Panc1 (cell line): ENCODE data around the gene TRIM10. TPM values are rescaled to one million over a fixed set of nuclear protein-coding genes. Genes with fewer than 3 reads are reported as not detected.

Experiments
- ATAC-seq: fragments of 200-7000 bp; cut with Tn5 transposase; 2 replicates; pipeline ENCODE4 v1.9.1; 2020; ENCODE audit warnings: mild to moderate bottlenecking, moderate library complexity
- BruUV-seq: library from RNA; stranded (reverse); fragments of 400-500 nt; replicated peaks from 2 replicates; lab custom pipeline; 2021; lab: Mats Ljungman, UMichigan
- CTCF ChIA-PET: fragments of 300-600 bp; sonication (Branson Sonifier 250); formaldehyde crosslinking; loops from one replicate; lab custom pipeline; 2022; ENCODE audit warnings: antibody characterized with exemption; lab: Charles Lee
- POLR2A ChIA-PET: fragments of 300-600 bp; sonication (Branson Sonifier 250); formaldehyde crosslinking; loops from one replicate; lab custom pipeline; 2022; ENCODE audit warnings: antibody characterized with exemption; lab: Charles Lee
- DNase-seq: peaks from one replicate; pipeline ENCODE4 v3.0.0-alpha.2; 2010; ENCODE audit warnings: low read depth, low spot score
- H3K27ac ChIP-seq: 2 replicates; pipeline ENCODE4 v1.5.1; 2011; ENCODE audit warnings: mild to moderate bottlenecking, low read length, inconsistent platforms
- H3K27me3 ChIP-seq: fragments of 200-500 bp; sonication (Bioruptor generic); 2 replicates; pipeline ENCODE4 v1.6.0; 2014; ENCODE audit warnings: low read length, inconsistent platforms; ENCODE audit not compliant: control insufficient read depth, insufficient read depth
- H3K36me3 ChIP-seq: fragments of 200-500 bp; sonication (Bioruptor generic); 2 replicates; pipeline ENCODE4 v1.5.1; 2014; ENCODE audit warnings: inconsistent platforms, mild to moderate bottlenecking, low read length, moderate library complexity; ENCODE audit not compliant: control insufficient read depth, insufficient read depth
- H3K4me1 ChIP-seq: 2 replicates; pipeline ENCODE4 v1.5.1; 2011; ENCODE audit warnings: inconsistent platforms, mild to moderate bottlenecking, low read length, moderate library complexity; ENCODE audit not compliant: control insufficient read depth, insufficient read depth
- H3K4me3 ChIP-seq, 2 experiments: 2 replicates each; pipeline ENCODE4 v1.5.1; 2011 to 2012; ENCODE audit warnings: low read depth in 2 of 2, low read length in 2 of 2, mild to moderate bottlenecking in 2 of 2, inconsistent platforms in 1 of 2, moderate library complexity in 1 of 2
- H3K9me3 ChIP-seq: fragments of 200-500 bp; sonication (Bioruptor generic); 2 replicates; pipeline ENCODE4 v1.5.1; 2014; ENCODE audit warnings: low read depth, mild to moderate bottlenecking, inconsistent platforms, low read length, moderate library complexity; ENCODE audit not compliant: control insufficient read depth, insufficient read depth
- POLR2AphosphoS5 ChIP-seq: IDR thresholded peaks from 2 replicates; pipeline ENCODE4 v1.6.1; 2012; ENCODE audit warnings: mild to moderate bottlenecking, low read depth, low read length, moderate library complexity
- SIN3A ChIP-seq: IDR thresholded peaks from 2 replicates; pipeline ENCODE4 v1.6.1; 2012; ENCODE audit warnings: low read depth, mild to moderate bottlenecking, low read length, moderate library complexity, borderline replicate concordance; ENCODE audit not compliant: insufficient read depth
- TCF7L2 ChIP-seq: IDR thresholded peaks from 2 replicates; pipeline ENCODE4 v1.6.1; 2011; ENCODE audit warnings: mild to moderate bottlenecking, low read depth, low read length, inconsistent platforms
- in situ Hi-C: cut with HindIII; loops from 2 replicates; pipeline ENCODE4 v1.10.0; 2016; ENCODE audit warnings: low sequenced_read_pairs, low pct_unique_long_range_greater_than_20kb
- intact Hi-C: fragments of 100-400 bp; cut with micrococcal nuclease; formaldehyde crosslinking; loops from one replicate; pipeline ENCODE4 v1.10.0; 2022; ENCODE audit not compliant: unreplicated experiment
- total RNA-seq: library from RNA; stranded (reverse); gene quantifications from one replicate; pipeline ENCODE4 v1.2.1, GENCODE V29; 2021; ENCODE audit not compliant: unreplicated experiment
- TF ChIP-seq, protein P1 (sequence below): fragments of 450-650 bp; IDR thresholded peaks from 2 replicates; pipeline ENCODE4 v1.5.1; 2017; ENCODE audit warnings: mild to moderate bottlenecking
- TF ChIP-seq, protein P2 (sequence below), 2 experiments: IDR thresholded peaks; 2 replicates each; pipeline ENCODE4 v1.6.1; 2011 to 2012; ENCODE audit warnings: low read depth in 2 of 2, control low read depth in 1 of 2, low read length in 1 of 2, mild to moderate bottlenecking in 1 of 2, moderate library complexity in 1 of 2; ENCODE audit not compliant: insufficient read depth in 1 of 2

TRIM10 gene
- total RNA-seq, 1 experiment from 2014 or later = not detected

DNA sequence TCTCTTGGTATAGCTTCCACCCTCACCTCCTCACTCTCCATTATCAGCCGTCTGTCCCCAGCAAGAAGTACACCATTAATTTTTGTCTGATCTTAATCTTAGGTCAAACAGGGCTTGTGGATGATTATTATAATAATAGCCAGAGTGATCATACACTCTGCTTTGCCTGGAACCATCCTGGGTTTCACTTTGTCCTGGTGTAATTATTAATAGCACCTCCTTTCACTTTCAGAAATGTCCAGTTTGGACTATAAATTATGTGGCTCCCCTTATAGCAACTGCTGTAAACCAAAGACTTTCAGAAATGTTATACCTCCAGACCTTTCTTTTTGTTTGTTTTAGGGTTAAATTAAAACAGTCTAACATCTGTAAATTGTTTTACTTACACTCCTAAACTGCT is 47.2 kb downstream of the TRIM10 start:
- POLR2A ChIA-PET = no interaction called here
- Histone ChIP-seq H3K36me3 (no peaks in the 10 kb centered on the region), H3K27ac (no peak overlapping the region), H3K4me1 (no peaks in the 10 kb centered on the region), H3K27me3 (peaks cover 16% of the 10 kb centered on the region), H3K9me3 (no peaks in the 10 kb centered on the region), H3K4me3 (no peak overlapping the region)
- CTCF ChIA-PET = no interaction called here
- BruUV-seq = no TSS peak
- no peak for ATAC-seq
- in situ Hi-C loops = no loop called here
- intact Hi-C loops = no loop called here
- TF ChIP-seq POLR2AphosphoS5 (no peak), TCF7L2 (no peak), SIN3A (no peak)
- TF ChIP-seq, protein P1, sequence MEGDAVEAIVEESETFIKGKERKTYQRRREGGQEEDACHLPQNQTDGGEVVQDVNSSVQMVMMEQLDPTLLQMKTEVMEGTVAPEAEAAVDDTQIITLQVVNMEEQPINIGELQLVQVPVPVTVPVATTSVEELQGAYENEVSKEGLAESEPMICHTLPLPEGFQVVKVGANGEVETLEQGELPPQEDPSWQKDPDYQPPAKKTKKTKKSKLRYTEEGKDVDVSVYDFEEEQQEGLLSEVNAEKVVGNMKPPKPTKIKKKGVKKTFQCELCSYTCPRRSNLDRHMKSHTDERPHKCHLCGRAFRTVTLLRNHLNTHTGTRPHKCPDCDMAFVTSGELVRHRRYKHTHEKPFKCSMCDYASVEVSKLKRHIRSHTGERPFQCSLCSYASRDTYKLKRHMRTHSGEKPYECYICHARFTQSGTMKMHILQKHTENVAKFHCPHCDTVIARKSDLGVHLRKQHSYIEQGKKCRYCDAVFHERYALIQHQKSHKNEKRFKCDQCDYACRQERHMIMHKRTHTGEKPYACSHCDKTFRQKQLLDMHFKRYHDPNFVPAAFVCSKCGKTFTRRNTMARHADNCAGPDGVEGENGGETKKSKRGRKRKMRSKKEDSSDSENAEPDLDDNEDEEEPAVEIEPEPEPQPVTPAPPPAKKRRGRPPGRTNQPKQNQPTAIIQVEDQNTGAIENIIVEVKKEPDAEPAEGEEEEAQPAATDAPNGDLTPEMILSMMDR = no peak
- TF ChIP-seq, protein P2, sequence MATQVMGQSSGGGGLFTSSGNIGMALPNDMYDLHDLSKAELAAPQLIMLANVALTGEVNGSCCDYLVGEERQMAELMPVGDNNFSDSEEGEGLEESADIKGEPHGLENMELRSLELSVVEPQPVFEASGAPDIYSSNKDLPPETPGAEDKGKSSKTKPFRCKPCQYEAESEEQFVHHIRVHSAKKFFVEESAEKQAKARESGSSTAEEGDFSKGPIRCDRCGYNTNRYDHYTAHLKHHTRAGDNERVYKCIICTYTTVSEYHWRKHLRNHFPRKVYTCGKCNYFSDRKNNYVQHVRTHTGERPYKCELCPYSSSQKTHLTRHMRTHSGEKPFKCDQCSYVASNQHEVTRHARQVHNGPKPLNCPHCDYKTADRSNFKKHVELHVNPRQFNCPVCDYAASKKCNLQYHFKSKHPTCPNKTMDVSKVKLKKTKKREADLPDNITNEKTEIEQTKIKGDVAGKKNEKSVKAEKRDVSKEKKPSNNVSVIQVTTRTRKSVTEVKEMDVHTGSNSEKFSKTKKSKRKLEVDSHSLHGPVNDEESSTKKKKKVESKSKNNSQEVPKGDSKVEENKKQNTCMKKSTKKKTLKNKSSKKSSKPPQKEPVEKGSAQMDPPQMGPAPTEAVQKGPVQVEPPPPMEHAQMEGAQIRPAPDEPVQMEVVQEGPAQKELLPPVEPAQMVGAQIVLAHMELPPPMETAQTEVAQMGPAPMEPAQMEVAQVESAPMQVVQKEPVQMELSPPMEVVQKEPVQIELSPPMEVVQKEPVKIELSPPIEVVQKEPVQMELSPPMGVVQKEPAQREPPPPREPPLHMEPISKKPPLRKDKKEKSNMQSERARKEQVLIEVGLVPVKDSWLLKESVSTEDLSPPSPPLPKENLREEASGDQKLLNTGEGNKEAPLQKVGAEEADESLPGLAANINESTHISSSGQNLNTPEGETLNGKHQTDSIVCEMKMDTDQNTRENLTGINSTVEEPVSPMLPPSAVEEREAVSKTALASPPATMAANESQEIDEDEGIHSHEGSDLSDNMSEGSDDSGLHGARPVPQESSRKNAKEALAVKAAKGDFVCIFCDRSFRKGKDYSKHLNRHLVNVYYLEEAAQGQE (IDR thresholded peaks at IDR 0.05; ENCODE audit: insufficient read depth in 1 of 2, low read depth in 2 of 2, low read length in 1 of 2) = no peak
- no peak for DNase-seq

DNA sequence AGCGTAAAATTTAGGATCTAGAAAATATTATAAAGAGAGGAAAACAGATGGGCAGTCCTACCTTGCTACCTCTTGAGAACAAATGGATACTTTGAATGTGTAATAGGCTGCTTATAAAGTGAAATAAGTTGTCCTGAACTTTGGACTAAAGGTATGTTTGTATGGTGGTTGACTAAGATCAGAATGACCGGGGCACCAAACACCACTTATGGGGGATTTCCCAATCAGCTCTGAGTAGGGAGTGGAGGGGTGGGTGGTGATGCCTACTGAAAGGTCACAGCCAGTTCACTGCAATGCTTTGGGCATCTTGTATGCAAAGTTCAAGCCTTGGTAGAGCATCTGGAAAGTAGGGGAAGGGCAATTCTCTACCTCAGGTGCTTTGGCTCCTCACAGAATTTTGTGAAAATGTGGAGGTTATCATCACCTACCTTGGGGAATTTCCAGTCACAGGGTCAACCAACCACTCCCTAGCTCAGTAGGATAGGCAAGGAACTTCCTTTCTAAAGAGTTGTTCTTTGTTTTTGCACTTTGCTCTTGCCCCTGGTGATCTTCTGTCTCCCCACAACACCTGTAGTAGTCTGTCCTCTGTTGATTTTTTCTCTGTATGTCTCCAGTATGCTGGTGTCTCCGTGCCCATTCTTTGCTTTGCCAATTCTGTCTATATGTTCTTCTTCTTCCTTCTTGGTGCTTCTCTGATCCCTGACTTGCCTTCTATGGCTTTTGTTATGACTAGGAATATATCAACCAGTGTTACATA is 47.8 kb downstream of the TRIM10 start, which contains the start of gene TRIM31:
Gene TRIM31, minus strand, starts transcription at position 88 of the 757 bp plus-strand sequence. CDS start 285 bp downstream, outside the sequence.
- H3K9me3 ChIP-seq = no peaks in the 10 kb centered on the region
- DNase-seq (no peak), ATAC-seq (no peak)
- in situ Hi-C loops = no loop called here
- intact Hi-C loops = no loop called here
- H3K36me3 ChIP-seq = no peaks in the 10 kb centered on the region
- POLR2A ChIA-PET = no interaction called here
- TF ChIP-seq POLR2AphosphoS5 (no peak), TCF7L2 (no peak), SIN3A (no peak)
- TF ChIP-seq, protein P2 (IDR thresholded peaks at IDR 0.05; ENCODE audit: insufficient read depth in 1 of 2, low read depth in 2 of 2, low read length in 1 of 2) = no peak
- TF ChIP-seq, protein P1 = no peak
- no peak within 1 kb of the TSS for H3K27ac ChIP-seq
- no peak within 1 kb of the TSS for H3K4me3 ChIP-seq
- peaks cover 16% of the 10 kb centered on the region for H3K27me3 ChIP-seq
- no peaks in the 10 kb centered on the region for H3K4me1 ChIP-seq
- CTCF ChIA-PET = no interaction called here
- BruUV-seq = no TSS peak
